K562 (cell line): ENCODE results near the gene CNDP2. TPM values are rescaled to one million over a fixed set of nuclear protein-coding genes. Genes with fewer than 3 reads are reported as not detected.

Experiments
- EWSR1 ChIP-seq: fragments of 450-650 bp; IDR thresholded peaks from 2 replicates; pipeline ENCODE4 v1.6.1; 2018; ENCODE audit warnings: borderline replicate concordance, mild to moderate bottlenecking, low read depth, moderate library complexity; ENCODE audit not compliant: partially characterized antibody
- EZH2 ChIP-seq: IDR thresholded peaks from 2 replicates; pipeline ENCODE4 v1.6.1; 2012; ENCODE audit warnings: low read depth, mild to moderate bottlenecking, inconsistent platforms, low read length, borderline replicate concordance
- FOXM1 ChIP-seq, 2 experiments: fragments of 450-650 bp in 1 of 2; sonication (generic) in 1 of 2; formaldehyde crosslinking in 1 of 2; IDR thresholded peaks; 2 replicates each; pipeline versions ENCODE4 v1.6.1 to v1.9.0; 2017 to 2022; ENCODE audit warnings: low read depth in 2 of 2, mild to moderate bottlenecking in 2 of 2, missing genetic modification reagents in 1 of 2, moderate library complexity in 1 of 2
- HNRNPL ChIP-seq: fragments of 200-400 bp; formaldehyde crosslinking; IDR thresholded peaks from 2 replicates; pipeline ENCODE4 v1.6.1; 2017; ENCODE audit warnings: low read depth, mild to moderate bottlenecking, low read length
- NEUROD1 ChIP-seq: fragments of 150-350 bp; IDR thresholded peaks from 2 replicates; pipeline ENCODE4 v1.6.1; 2014; ENCODE audit warnings: borderline replicate concordance, low read length, low read depth; ENCODE audit not compliant: partially characterized antibody
- POLR3G ChIP-seq: IDR thresholded peaks from 2 replicates; pipeline ENCODE4 v1.6.1; 2011; ENCODE audit not compliant: insufficient read length, insufficient replicate concordance; ENCODE audit errors: extremely low read depth
- ZNF212 ChIP-seq: fragments of 450-650 bp; formaldehyde crosslinking; IDR thresholded peaks from 2 replicates; pipeline ENCODE4 v1.4.0; 2020; ENCODE audit warnings: mild to moderate bottlenecking
- ZNF766 ChIP-seq: fragments of 200-800 bp; sonication (Bioruptor generic); conservative IDR thresholded peaks from 2 replicates; pipeline ENCODE4 v1.6.1; 2016; ENCODE audit warnings: missing genetic modification characterization, missing compliant biosample characterization
- polyA plus RNA-seq, 8 experiments: library from polyadenylated mRNA; depleted of rRNA in 4 of 8; stranded (reverse) in 5 of 8; unstranded in 3 of 8; fragments of >200 nt; fragmentation: Nextera tagmentation in 2 of 8; fragmentation: Illumina TruSeq in 1 of 8; extraction: Ambion mirVana in 2 of 8; extraction: Trizol in 1 of 8; gene quantifications; 2 replicates each; pipeline versions ENCODE4 v1.2.1 to v1.2.3, GENCODE V29; 2011 to 2014; ENCODE audit warnings: inconsistent platforms in 1 of 8, missing spikeins in 1 of 8
- total RNA-seq, 7 experiments: library from RNA; depleted of rRNA in 6 of 7; stranded (reverse); fragments of >200 nt in 6 of 7; fragmentation: Illumina TruSeq in 2 of 7; extraction: Trizol in 2 of 7; gene quantifications; 2 replicates each; pipeline versions ENCODE4 v1.2.1 to v1.2.3, GENCODE V29; 2011 to 2021; ENCODE audit warnings: low replicate concordance in 1 of 7
- TF ChIP-seq, protein P1 (sequence below): fragments of 450-650 bp; IDR thresholded peaks from 2 replicates; pipeline ENCODE4 v1.6.1; 2016; ENCODE audit warnings: mild to moderate bottlenecking, moderate library complexity
- TF ChIP-seq, protein P2 (sequence below): fragments of 450-650 bp; IDR thresholded peaks from 2 replicates; pipeline ENCODE4 v1.6.1; 2014; ENCODE audit warnings: low read depth, mild to moderate bottlenecking, moderate library complexity, borderline replicate concordance

The CNDP2 gene
- total and polyA plus RNA-seq, 9 of the 15 experiments (the other 6 are each of a cell fraction or from before 2014, with no cell fraction given): 34.1 to 128 (median 53.8) TPM

DNA sequence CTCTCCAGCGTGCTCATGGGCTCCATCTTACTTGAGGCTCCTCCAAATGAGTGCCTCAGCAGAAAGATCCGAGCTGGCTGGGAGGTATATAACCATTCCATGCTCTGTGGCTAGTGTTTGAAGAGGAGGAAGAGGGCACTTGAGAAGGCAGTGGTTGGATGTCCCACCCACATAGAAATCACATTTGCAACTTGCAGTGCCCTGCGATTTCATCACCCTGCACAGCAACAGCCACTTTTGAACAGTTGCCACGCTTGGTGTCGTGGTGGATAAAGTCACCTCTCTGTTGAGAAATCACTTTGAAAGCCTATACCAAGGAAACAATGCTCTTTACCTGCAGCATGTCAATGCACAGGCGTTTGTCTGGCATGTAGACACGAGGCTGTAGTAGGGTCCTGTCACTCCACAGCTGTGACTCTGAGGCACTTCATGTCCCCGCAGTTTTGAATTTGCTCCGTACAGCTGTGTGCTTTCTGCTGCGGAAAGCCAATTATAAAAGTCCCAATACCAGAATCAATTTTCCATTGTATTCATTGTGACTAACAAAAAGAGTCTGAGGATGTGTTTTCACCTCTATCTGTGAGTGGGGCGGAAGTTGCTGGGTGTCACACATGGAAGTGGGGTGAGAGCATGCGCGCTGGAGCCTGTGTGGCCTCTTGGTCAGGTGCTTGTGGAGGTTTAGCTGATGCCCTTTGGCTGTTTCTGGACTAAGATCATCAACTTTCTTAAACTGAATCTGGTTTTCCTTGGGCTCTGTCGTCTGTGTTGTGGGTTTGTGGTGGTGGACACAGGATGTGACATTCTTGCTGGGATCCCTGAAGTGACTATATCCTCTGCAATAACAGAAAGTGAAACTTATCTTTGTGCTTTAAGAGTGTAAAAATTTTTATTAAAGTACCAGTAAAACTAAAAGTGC lies 2.8 kb downstream of the CNDP2 start (continued):
- TF ChIP-seq, protein P1, sequence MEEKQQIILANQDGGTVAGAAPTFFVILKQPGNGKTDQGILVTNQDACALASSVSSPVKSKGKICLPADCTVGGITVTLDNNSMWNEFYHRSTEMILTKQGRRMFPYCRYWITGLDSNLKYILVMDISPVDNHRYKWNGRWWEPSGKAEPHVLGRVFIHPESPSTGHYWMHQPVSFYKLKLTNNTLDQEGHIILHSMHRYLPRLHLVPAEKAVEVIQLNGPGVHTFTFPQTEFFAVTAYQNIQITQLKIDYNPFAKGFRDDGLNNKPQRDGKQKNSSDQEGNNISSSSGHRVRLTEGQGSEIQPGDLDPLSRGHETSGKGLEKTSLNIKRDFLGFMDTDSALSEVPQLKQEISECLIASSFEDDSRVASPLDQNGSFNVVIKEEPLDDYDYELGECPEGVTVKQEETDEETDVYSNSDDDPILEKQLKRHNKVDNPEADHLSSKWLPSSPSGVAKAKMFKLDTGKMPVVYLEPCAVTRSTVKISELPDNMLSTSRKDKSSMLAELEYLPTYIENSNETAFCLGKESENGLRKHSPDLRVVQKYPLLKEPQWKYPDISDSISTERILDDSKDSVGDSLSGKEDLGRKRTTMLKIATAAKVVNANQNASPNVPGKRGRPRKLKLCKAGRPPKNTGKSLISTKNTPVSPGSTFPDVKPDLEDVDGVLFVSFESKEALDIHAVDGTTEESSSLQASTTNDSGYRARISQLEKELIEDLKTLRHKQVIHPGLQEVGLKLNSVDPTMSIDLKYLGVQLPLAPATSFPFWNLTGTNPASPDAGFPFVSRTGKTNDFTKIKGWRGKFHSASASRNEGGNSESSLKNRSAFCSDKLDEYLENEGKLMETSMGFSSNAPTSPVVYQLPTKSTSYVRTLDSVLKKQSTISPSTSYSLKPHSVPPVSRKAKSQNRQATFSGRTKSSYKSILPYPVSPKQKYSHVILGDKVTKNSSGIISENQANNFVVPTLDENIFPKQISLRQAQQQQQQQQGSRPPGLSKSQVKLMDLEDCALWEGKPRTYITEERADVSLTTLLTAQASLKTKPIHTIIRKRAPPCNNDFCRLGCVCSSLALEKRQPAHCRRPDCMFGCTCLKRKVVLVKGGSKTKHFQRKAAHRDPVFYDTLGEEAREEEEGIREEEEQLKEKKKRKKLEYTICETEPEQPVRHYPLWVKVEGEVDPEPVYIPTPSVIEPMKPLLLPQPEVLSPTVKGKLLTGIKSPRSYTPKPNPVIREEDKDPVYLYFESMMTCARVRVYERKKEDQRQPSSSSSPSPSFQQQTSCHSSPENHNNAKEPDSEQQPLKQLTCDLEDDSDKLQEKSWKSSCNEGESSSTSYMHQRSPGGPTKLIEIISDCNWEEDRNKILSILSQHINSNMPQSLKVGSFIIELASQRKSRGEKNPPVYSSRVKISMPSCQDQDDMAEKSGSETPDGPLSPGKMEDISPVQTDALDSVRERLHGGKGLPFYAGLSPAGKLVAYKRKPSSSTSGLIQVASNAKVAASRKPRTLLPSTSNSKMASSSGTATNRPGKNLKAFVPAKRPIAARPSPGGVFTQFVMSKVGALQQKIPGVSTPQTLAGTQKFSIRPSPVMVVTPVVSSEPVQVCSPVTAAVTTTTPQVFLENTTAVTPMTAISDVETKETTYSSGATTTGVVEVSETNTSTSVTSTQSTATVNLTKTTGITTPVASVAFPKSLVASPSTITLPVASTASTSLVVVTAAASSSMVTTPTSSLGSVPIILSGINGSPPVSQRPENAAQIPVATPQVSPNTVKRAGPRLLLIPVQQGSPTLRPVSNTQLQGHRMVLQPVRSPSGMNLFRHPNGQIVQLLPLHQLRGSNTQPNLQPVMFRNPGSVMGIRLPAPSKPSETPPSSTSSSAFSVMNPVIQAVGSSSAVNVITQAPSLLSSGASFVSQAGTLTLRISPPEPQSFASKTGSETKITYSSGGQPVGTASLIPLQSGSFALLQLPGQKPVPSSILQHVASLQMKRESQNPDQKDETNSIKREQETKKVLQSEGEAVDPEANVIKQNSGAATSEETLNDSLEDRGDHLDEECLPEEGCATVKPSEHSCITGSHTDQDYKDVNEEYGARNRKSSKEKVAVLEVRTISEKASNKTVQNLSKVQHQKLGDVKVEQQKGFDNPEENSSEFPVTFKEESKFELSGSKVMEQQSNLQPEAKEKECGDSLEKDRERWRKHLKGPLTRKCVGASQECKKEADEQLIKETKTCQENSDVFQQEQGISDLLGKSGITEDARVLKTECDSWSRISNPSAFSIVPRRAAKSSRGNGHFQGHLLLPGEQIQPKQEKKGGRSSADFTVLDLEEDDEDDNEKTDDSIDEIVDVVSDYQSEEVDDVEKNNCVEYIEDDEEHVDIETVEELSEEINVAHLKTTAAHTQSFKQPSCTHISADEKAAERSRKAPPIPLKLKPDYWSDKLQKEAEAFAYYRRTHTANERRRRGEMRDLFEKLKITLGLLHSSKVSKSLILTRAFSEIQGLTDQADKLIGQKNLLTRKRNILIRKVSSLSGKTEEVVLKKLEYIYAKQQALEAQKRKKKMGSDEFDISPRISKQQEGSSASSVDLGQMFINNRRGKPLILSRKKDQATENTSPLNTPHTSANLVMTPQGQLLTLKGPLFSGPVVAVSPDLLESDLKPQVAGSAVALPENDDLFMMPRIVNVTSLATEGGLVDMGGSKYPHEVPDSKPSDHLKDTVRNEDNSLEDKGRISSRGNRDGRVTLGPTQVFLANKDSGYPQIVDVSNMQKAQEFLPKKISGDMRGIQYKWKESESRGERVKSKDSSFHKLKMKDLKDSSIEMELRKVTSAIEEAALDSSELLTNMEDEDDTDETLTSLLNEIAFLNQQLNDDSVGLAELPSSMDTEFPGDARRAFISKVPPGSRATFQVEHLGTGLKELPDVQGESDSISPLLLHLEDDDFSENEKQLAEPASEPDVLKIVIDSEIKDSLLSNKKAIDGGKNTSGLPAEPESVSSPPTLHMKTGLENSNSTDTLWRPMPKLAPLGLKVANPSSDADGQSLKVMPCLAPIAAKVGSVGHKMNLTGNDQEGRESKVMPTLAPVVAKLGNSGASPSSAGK: peak; percentile 16; the same call in 1 of the 2 replicates
- TF ChIP-seq FOXM1 (IDR thresholded peaks at IDR 0.05; ENCODE audit: low read depth) (no peak), FOXM1 (CRISPR knock-in tag; IDR thresholded peaks at IDR 0.05; ENCODE audit: low read depth) (no peak), ZNF766 (CRISPR knock-in tag) (peak; percentile 72), NEUROD1 (no peak), POLR3G (no peak), EZH2 (no peak), ZNF212 (CRISPR knock-in tag) (no peak), HNRNPL (no peak), EWSR1 (no peak)
- TF ChIP-seq, protein P2, sequence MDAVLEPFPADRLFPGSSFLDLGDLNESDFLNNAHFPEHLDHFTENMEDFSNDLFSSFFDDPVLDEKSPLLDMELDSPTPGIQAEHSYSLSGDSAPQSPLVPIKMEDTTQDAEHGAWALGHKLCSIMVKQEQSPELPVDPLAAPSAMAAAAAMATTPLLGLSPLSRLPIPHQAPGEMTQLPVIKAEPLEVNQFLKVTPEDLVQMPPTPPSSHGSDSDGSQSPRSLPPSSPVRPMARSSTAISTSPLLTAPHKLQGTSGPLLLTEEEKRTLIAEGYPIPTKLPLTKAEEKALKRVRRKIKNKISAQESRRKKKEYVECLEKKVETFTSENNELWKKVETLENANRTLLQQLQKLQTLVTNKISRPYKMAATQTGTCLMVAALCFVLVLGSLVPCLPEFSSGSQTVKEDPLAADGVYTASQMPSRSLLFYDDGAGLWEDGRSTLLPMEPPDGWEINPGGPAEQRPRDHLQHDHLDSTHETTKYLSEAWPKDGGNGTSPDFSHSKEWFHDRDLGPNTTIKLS: no peak
